A673 (cell line): ENCODE results near the gene C15orf62. TPM values are rescaled to one million over a fixed set of nuclear protein-coding genes. Genes with fewer than 3 reads are reported as not detected.

Source experiments
- BruUV-seq: library from RNA; stranded (reverse); fragments of 400-500 nt; replicated peaks from 2 replicates; lab custom pipeline; 2021; lab: Mats Ljungman, UMichigan
- CTCF ChIA-PET: fragments of 300-600 bp; sonication (Branson Sonifier 250); formaldehyde crosslinking; loops from one replicate; lab custom pipeline; 2022; ENCODE audit warnings: antibody characterized with exemption; lab: Charles Lee
- POLR2A ChIA-PET: fragments of 300-600 bp; sonication (Branson Sonifier 250); formaldehyde crosslinking; loops from one replicate; lab custom pipeline; 2022; ENCODE audit warnings: antibody characterized with exemption; ENCODE audit not compliant: low non-redundant PET; lab: Charles Lee
- DNase-seq: peaks from one replicate; pipeline ENCODE4 v3.0.0-alpha.2; 2015; ENCODE audit warnings: low spot score
- H3K27ac ChIP-seq: fragments of 200-600 bp; sonication (generic); 2 replicates; pipeline ENCODE4 v1.5.1; 2016; ENCODE audit warnings: mixed run types, low read depth, mild to moderate bottlenecking, mixed read lengths, antibody characterized with exemption, low read length; ENCODE audit not compliant: poor library complexity, severe bottlenecking
- H3K27me3 ChIP-seq: fragments of 200-600 bp; sonication (generic); replicated peaks from 2 replicates; pipeline ENCODE4 v1.6.1; 2017; ENCODE audit warnings: mixed run types, low read depth, mild to moderate bottlenecking, mixed read lengths, antibody characterized with exemption, low read length; ENCODE audit not compliant: insufficient read depth, poor library complexity
- H3K36me3 ChIP-seq: fragments of 200-600 bp; sonication (generic); 2 replicates; pipeline ENCODE4 v1.6.1; 2016; ENCODE audit warnings: mixed run types, mild to moderate bottlenecking, mixed read lengths, antibody characterized with exemption, low read length; ENCODE audit not compliant: insufficient read depth, poor library complexity, severe bottlenecking
- H3K4me1 ChIP-seq: fragments of 200-600 bp; sonication (generic); 2 replicates; pipeline ENCODE4 v1.6.1; 2017; ENCODE audit warnings: mixed run types, mild to moderate bottlenecking, mixed read lengths, antibody characterized with exemption, low read length; ENCODE audit not compliant: insufficient read depth, poor library complexity, severe bottlenecking
- H3K4me3 ChIP-seq: fragments of 200-600 bp; sonication (generic); 2 replicates; pipeline ENCODE4 v1.5.1; 2016; ENCODE audit warnings: low read depth, mixed run types, mild to moderate bottlenecking, mixed read lengths, low read length; ENCODE audit not compliant: poor library complexity, severe bottlenecking
- H3K9me3 ChIP-seq: fragments of 200-600 bp; sonication (generic); 2 replicates; pipeline ENCODE4 v1.6.1; 2016; ENCODE audit warnings: mixed run types, low read depth, mild to moderate bottlenecking, mixed read lengths, antibody characterized with exemption, low read length; ENCODE audit not compliant: poor library complexity, severe bottlenecking
- EZH2 ChIP-seq: fragments of 200-600 bp; sonication (generic); IDR thresholded peaks from 2 replicates; pipeline ENCODE4 v1.6.1; 2017; ENCODE audit warnings: borderline replicate concordance, low read depth, mild to moderate bottlenecking, mixed read lengths, antibody characterized with exemption, low read length; ENCODE audit not compliant: poor library complexity, severe bottlenecking
- intact Hi-C: fragments of 100-400 bp; cut with micrococcal nuclease; formaldehyde crosslinking; loops from one replicate; pipeline ENCODE4 v1.10.0; 2022; ENCODE audit not compliant: unreplicated experiment
- total RNA-seq: library from RNA; stranded (reverse); gene quantifications from 2 replicates; pipeline ENCODE4 v1.2.3, GENCODE V29; 2021
- TF ChIP-seq, protein P1 (sequence below): fragments of 300-800, 200-600 bp; sonication (generic); conservative IDR thresholded peaks from 2 replicates; pipeline ENCODE4 v1.5.1; 2017; ENCODE audit warnings: low read depth, mild to moderate bottlenecking, antibody characterized with exemption, low read length, moderate library complexity, mixed read lengths

The C15orf62 gene
- total RNA-seq, 1 experiment from 2014 or later: 0.62 TPM

DNA sequence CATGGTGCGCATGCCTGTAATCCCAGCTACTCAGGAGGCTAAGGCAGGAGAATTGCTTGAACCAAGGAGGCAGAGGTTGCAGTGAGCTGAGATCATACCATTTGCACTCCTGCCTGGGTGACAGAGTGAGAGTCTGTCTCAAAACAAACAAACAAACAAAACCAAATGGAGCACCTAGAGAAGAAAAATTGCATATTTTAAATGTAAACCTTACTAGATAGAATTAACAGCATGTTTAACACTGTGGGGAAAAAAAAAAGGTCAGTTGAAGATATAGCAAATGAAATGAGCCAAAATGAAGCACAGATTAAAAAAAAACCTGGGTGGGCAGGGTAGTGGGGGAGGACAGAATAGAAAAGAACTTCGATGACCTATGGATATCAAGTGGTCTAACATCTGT lies 51.4 kb downstream of the C15orf62 start:
- H3K36me3 ChIP-seq: no peaks in the 10 kb centered on the region
- no peaks in the 10 kb centered on the region for H3K4me1 ChIP-seq
- H3K4me3 ChIP-seq: no peak overlapping the region
- POLR2A ChIA-PET: no interaction called here
- no peak for DNase-seq
- intact Hi-C loops: no loop called here
- no TSS peak for BruUV-seq
- no peak for TF ChIP-seq EZH2
- TF ChIP-seq, protein P1, sequence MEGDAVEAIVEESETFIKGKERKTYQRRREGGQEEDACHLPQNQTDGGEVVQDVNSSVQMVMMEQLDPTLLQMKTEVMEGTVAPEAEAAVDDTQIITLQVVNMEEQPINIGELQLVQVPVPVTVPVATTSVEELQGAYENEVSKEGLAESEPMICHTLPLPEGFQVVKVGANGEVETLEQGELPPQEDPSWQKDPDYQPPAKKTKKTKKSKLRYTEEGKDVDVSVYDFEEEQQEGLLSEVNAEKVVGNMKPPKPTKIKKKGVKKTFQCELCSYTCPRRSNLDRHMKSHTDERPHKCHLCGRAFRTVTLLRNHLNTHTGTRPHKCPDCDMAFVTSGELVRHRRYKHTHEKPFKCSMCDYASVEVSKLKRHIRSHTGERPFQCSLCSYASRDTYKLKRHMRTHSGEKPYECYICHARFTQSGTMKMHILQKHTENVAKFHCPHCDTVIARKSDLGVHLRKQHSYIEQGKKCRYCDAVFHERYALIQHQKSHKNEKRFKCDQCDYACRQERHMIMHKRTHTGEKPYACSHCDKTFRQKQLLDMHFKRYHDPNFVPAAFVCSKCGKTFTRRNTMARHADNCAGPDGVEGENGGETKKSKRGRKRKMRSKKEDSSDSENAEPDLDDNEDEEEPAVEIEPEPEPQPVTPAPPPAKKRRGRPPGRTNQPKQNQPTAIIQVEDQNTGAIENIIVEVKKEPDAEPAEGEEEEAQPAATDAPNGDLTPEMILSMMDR: no peak
- no peaks in the 10 kb centered on the region for H3K27me3 ChIP-seq
- CTCF ChIA-PET: no interaction called here
- H3K27ac ChIP-seq: no peak overlapping the region
- H3K9me3 ChIP-seq: no peaks in the 10 kb centered on the region

Other genes starting within 250 kb of the C15orf62 start
- 10.4 and 11.7 TPM in 2 replicates for gene CCDC32, start 204.9 kb upstream of the C15orf62 start, total RNA-seq
- gene RPUSD2, start 200.7 kb upstream of the C15orf62 start, total RNA-seq: 17.0 and 18.1 TPM in 2 replicates
- gene KNL1, start 175.7 kb upstream of the C15orf62 start, total RNA-seq: 36.7 and 40.3 TPM in 2 replicates
- gene RAD51, start 74.8 kb upstream of the C15orf62 start, total RNA-seq: 44.8 and 51.1 TPM in 2 replicates
- gene RMDN3, start 14.7 kb upstream of the C15orf62 start, total RNA-seq: 50.8 and 50.9 TPM in 2 replicates
- gene GCHFR, start 5.9 kb upstream of the C15orf62 start, total RNA-seq: 7.1 and 10.8 TPM in 2 replicates
- gene ZFYVE19, start 37.1 kb downstream of the C15orf62 start, total RNA-seq: 26.4 and 27.1 TPM in 2 replicates
- 34.5 and 37.1 TPM in 2 replicates for gene DNAJC17, start 37.5 kb downstream of the C15orf62 start, total RNA-seq
- gene PPP1R14D, start 58.7 kb downstream of the C15orf62 start, total RNA-seq: not detected in 2 replicates
- gene SPINT1, start 74.1 kb downstream of the C15orf62 start, total RNA-seq: 1.9 and 3.3 TPM in 2 replicates
- 1.6 TPM in 2 replicates for gene RHOV, start 104.3 kb downstream of the C15orf62 start, total RNA-seq
- gene VPS18, start 124.5 kb downstream of the C15orf62 start, total RNA-seq: 21.9 and 23.8 TPM in 2 replicates
- 0.11 and 0.15 TPM in 2 replicates for gene DLL4, start 159.4 kb downstream of the C15orf62 start, total RNA-seq
- gene CHAC1, start 183.5 kb downstream of the C15orf62 start, total RNA-seq: 11.6 and 26.8 TPM in 2 replicates